ENCODE results near the gene MACROD2.

DNA sequence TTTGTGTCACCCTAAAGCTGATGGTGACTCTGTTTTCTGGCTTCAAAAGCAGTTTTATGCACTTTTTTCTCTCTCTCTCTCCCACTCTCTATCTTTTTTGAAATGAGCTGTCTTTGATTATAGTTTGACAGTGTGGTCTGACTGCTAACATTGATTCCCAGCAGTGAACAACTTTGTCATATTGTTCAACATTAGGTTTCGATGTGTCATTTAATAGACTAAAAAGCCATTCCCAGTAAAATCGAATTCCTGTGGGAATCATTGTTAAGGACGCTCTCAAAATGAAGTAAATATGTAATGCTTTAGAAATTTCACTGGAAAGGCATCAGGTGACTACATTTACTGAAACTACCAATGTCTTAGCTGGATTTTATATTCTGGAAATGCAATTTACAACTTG lies 412.0 kb downstream of the MACROD2 start:
- TF ChIP-seq CHD2 (IDR thresholded peaks at IDR 0.05; ENCODE audit: low read length, partially characterized antibody) (no peak), CTCF (IDR thresholded peaks at IDR 0.05) (no peak), PHF8 (IDR thresholded peaks at IDR 0.05; ENCODE audit: borderline replicate concordance, low read depth) (no peak)

All from A549 (cell line).